ENCODE data around the gene CCNE1. TPM values are rescaled to one million over a fixed set of nuclear protein-coding genes. Genes with fewer than 3 reads are reported as not detected.

The CCNE1 gene
- 4.1 and 6.0 TPM in 2 replicates for total RNA-seq

GRCh38 chr19:29811125-29812079 is at the start of gene CCNE1:
CCNE1 (plus strand) TSS chr19:29811991; CDS start chr19:29812556, 565 bp downstream.

Other genes starting within 250 kb of the CCNE1 start
- 85.2 and 119 TPM in 2 replicates for gene POP4, start 205.7 kb upstream of the CCNE1 start, total RNA-seq
- 52.8 and 65.2 TPM in 2 replicates for gene PLEKHF1, start 146.5 kb upstream of the CCNE1 start, total RNA-seq
- gene C19orf12, start 96.7 kb upstream of the CCNE1 start, total RNA-seq = 29.8 and 39.7 TPM in 2 replicates
- gene URI1, start 130.2 kb downstream of the CCNE1 start, total RNA-seq = 62.4 and 74.0 TPM in 2 replicates

Measured in smooth muscle cell of trachea (primary cell).